GM12874 (cell line): ENCODE measurements around the gene CGNL1.

Source experiments
- TF ChIP-seq, protein P1 (sequence below): IDR thresholded peaks from 2 replicates; pipeline ENCODE4 v1.5.1; 2011; ENCODE audit warnings: low read depth, mild to moderate bottlenecking, control low read depth, low read length, moderate library complexity; ENCODE audit not compliant: insufficient read depth

CGNL1 gene

DNA sequence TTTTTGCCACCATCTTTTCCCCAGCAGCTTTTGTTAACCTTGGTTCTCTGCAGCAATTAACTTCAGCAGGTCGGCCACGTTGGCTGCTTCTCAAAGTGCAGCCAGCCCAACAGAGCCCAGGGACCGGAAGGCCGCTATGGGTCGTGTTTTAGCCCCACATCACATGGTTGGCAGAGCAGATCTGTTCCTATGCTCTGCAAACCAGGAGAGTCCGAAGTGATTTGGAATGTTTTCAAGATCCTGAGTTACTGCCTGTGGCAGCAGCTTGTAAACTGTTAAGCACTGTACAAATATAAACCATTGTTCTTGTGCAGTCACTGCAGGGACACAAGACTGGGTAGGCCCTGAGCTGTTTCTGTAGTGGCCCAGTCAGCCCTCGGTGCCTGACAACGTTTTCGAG lies 145.8 kb downstream of the CGNL1 start:
- TF ChIP-seq, protein P1, sequence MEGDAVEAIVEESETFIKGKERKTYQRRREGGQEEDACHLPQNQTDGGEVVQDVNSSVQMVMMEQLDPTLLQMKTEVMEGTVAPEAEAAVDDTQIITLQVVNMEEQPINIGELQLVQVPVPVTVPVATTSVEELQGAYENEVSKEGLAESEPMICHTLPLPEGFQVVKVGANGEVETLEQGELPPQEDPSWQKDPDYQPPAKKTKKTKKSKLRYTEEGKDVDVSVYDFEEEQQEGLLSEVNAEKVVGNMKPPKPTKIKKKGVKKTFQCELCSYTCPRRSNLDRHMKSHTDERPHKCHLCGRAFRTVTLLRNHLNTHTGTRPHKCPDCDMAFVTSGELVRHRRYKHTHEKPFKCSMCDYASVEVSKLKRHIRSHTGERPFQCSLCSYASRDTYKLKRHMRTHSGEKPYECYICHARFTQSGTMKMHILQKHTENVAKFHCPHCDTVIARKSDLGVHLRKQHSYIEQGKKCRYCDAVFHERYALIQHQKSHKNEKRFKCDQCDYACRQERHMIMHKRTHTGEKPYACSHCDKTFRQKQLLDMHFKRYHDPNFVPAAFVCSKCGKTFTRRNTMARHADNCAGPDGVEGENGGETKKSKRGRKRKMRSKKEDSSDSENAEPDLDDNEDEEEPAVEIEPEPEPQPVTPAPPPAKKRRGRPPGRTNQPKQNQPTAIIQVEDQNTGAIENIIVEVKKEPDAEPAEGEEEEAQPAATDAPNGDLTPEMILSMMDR, result no peak

DNA sequence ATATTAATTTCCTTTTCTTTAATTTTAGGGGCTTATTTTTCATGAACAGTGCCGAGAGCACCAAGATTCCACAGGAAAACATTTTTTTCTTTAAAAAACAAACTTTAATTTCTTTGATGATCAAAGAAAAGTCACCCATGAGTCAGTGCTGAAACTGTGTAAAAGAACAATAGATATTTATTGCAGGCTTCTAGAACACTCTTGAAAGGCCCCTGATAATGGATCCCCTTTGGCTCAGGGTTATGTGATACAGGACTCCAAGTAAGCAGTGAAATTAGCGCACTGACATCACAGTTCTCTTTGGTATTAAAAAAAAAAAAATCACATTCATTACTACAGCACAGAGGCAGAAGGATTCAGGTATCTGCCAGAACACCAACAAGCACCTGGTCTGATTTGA lies 149.3 kb downstream of the CGNL1 start:
- TF ChIP-seq, protein P1, result no peak

DNA sequence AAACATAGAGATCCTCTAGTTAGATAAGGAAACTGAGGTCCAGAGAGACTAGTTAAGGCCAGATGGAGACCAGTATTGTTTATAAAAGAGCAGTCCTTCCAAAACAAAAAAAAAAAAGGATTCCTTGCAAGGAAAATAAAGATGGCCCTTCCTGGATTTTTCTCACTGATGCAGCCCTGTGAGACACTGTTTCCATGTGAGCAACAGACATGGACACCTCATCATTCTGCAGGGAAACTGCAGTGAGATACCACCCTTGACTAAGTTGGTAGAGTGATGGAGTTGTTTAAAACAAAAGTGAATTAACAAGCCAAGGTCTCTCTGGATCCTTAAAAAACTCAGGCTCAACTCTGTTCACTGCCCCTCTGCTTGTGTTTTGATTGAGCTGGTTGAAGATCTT lies 149.8 kb downstream of the CGNL1 start:
- TF ChIP-seq, protein P1, result no peak

DNA sequence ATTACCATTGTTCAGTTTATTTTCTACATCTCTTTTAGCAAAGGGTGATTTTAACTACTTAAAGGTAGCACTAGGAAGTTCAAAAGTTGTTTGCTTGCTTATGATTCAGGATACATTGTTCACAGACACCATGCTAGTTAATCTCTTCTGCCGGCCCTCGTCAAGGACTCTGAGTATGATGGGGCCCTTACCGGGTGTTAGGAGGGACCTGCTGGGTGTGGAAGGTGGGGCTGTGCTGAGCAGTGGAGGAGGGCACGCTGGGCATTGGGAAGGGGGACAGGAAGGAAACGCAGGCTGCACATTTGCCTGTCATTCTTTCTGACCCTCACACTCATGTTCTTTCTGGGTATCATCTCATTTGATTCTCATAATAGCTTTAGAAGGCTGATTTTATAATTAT lies 150.3 kb downstream of the CGNL1 start:
- TF ChIP-seq, protein P1, result no peak

DNA sequence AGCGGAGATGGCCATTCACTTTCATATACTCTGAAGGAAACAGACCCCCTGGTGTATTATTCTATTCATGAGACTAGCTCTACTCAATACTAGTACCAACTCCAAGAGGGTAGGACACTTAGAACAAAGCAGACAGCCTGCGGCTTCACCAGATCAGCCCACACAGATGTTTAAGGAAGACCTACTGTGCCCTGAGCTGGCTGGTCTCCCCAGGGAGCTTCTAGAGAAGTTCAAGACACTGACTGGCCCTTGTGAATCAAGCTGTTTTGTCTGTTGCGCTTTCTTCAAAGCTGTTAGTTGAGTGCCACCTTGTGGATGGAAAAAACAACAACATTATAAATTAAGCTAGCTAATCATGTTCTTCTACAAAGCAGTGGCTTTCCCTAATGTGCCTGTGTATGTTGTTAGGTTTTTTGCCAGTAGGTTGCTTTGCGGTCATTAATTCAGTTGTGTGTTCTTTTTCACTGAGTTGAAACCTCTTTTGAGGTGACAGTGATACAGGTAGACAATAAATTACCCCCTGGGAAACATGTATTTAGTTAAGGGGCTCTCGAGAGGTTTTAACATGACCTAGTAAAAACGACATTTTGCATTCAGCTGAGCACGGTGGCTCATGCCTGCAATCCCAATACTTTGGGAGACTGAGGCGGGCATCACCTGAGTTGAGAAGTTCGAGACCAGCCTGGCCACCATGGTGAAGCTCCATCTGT lies 151.2 kb downstream of the CGNL1 start:
- TF ChIP-seq, protein P1, result peak; percentile 36; the same call in 1 of the 2 replicates

DNA sequence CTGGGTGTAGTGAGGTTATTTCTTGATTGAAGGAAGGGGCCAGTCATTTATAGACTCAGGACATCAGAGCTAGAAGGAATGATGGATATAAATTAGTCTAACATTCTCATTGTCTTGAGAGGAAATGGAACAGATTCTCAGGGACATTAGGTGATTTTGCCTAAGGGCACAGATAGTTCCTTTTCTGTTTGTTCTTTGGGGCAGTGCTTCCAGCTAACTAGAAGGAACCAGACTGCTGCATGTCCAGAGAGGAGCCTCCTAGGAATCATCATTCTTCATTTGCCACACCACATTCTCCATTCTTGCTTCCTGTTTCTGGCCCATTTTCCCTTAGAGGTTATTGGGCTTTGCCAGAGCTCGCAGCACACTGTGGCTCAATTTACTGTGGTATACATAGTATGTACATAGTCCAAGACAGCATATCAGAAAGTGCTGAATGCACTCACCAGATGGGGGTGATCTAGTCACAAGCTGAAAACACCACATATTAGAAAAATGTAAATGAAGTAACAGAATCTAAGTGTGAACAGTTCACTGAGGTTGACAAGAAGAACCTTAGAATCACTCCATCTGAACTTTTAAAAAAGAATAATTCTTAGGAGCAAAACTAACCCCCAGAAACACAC lies 152.7 kb downstream of the CGNL1 start:
- TF ChIP-seq, protein P1, result no peak

DNA sequence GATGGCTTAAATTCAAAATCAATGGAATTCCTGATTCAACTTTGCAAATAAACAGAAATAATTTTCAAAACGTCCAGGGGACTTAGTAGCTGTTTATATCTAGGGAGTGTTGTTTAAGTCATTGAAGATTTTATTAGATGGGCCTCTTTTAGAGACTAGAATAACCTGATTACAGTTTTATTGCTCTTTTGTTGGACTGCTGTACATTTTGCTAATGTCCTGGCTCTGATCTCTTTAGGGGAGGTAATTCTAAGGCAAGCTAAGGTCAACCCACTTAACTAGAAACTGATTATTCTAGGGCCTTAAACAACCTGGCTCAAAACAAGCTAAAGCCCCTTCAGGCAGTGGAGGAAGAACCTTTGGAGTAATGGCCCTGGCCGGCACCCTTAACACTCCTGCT lies 153.4 kb downstream of the CGNL1 start:
- TF ChIP-seq, protein P1, result no peak
